Neural progenitor cell (in vitro differentiated cells): ENCODE data around the gene DOCK7. TPM values are rescaled to one million over a fixed set of nuclear protein-coding genes. Genes with fewer than 3 reads are reported as not detected.

Experiments
- DNase-seq: peaks from one replicate; pipeline ENCODE4 v3.0.0-alpha.2; 2016; ENCODE audit warnings: low spot score
- H2AFZ ChIP-seq: fragments of 200-600 bp; sonication (generic); replicated peaks from 2 replicates; pipeline ENCODE4 v1.6.1; 2016; ENCODE audit warnings: antibody characterized with exemption
- H3F3A ChIP-seq: fragments of 200-600 bp; sonication (generic); 2 replicates; pipeline ENCODE4 v1.6.1; 2016; ENCODE audit warnings: antibody characterized with exemption, low read depth
- H3K27ac ChIP-seq: fragments of 200-600 bp; sonication (generic); 2 replicates; pipeline ENCODE4 v1.5.1; 2016; ENCODE audit warnings: mild to moderate bottlenecking
- H3K27me3 ChIP-seq: fragments of 200-600 bp; sonication (generic); 2 replicates; pipeline ENCODE4 v1.6.1; 2016; ENCODE audit warnings: mild to moderate bottlenecking, moderate library complexity
- H3K36me3 ChIP-seq: fragments of 200-600 bp; sonication (generic); 2 replicates; pipeline ENCODE4 v1.5.1; 2016
- H3K4me1 ChIP-seq: fragments of 200-600 bp; sonication (generic); 2 replicates; pipeline ENCODE4 v1.6.1; 2016; ENCODE audit warnings: mixed run types
- H3K4me2 ChIP-seq: fragments of 200-600 bp; sonication (generic); 2 replicates; pipeline ENCODE4 v1.6.1; 2016
- H3K4me3 ChIP-seq: fragments of 200-600 bp; sonication (generic); 2 replicates; pipeline ENCODE4 v1.5.1; 2016
- H3K79me2 ChIP-seq: fragments of 200-600 bp; sonication (generic); 2 replicates; pipeline ENCODE4 v1.6.1; 2016; ENCODE audit warnings: low read depth
- H3K9ac ChIP-seq: fragments of 200-600 bp; sonication (generic); 2 replicates; pipeline ENCODE4 v1.6.1; 2016
- H3K9me3 ChIP-seq: fragments of 200-600 bp; sonication (generic); 2 replicates; pipeline ENCODE4 v1.5.1; 2016; ENCODE audit warnings: low read depth
- H4K20me1 ChIP-seq: fragments of 200-600 bp; sonication (generic); 2 replicates; pipeline ENCODE4 v1.6.1; 2016; ENCODE audit warnings: low read depth
- H3K27ac Mint-ChIP-seq: 3 replicates; pipeline ENCODE4 v1.8.0; 2021; ENCODE audit warnings: mixed read lengths
- H3K27me3 Mint-ChIP-seq: 2 replicates; pipeline ENCODE4 v1.8.0; 2022; ENCODE audit warnings: low read depth, mild to moderate bottlenecking, inconsistent platforms, moderate library complexity, mixed read lengths; ENCODE audit not compliant: insufficient read depth
- H3K36me3 Mint-ChIP-seq: 3 replicates; pipeline ENCODE4 v1.8.0; 2021; ENCODE audit warnings: mixed read lengths
- H3K4me1 Mint-ChIP-seq: 3 replicates; pipeline ENCODE4 v1.8.0; 2021; ENCODE audit warnings: mixed read lengths
- H3K4me3 Mint-ChIP-seq: 3 replicates; pipeline ENCODE4 v1.8.0; 2021; ENCODE audit warnings: mild to moderate bottlenecking, moderate library complexity, mixed read lengths
- H3K9me3 Mint-ChIP-seq: 3 replicates; pipeline ENCODE4 v1.8.0; 2020; ENCODE audit warnings: mixed read lengths
- CTCF ChIP-seq: fragments of 200-600 bp; sonication (generic); IDR thresholded peaks from 2 replicates; pipeline ENCODE4 v1.5.1; 2017; ENCODE audit warnings: antibody characterized with exemption, mild to moderate bottlenecking
- EZH2 ChIP-seq: fragments of 200-600 bp; sonication (generic); IDR thresholded peaks from 2 replicates; pipeline ENCODE4 v1.6.1; 2017; ENCODE audit warnings: antibody characterized with exemption, mild to moderate bottlenecking, moderate library complexity
- EZH2phosphoT487 ChIP-seq: fragments of 200-600 bp; sonication (generic); IDR thresholded peaks from 2 replicates; pipeline ENCODE4 v1.6.1; 2017; ENCODE audit warnings: antibody characterized with exemption
- total RNA-seq: library from RNA; depleted of rRNA; stranded (reverse); fragments of >200 nt; gene quantifications from 2 replicates; pipeline ENCODE4 v1.2.3, GENCODE V29; 2015; ENCODE audit warnings: low replicate concordance

The DOCK7 gene
- total RNA-seq, 1 donor from 2014 or later = 92.7 TPM

GRCh38 chr1:62467092-62467491 is 221.1 kb downstream of the DOCK7 start:
- Histone ChIP-seq H3K4me1 (no peaks in the 10 kb centered on the region), H3K9me3 (no peaks in the 10 kb centered on the region), H3K36me3 (peaks cover 8% of the 10 kb centered on the region), H3K4me2 (no peak overlapping the region), H2AFZ (no peak overlapping the region), H3F3A (no peaks in the 10 kb centered on the region), H3K27me3 (no peaks in the 10 kb centered on the region), H3K79me2 (no peaks in the 10 kb centered on the region), H3K4me3 (no peak overlapping the region), H4K20me1 (no peaks in the 10 kb centered on the region), H3K9ac (no peak overlapping the region), H3K27ac (no peak overlapping the region)
- H3K36me3 Mint-ChIP-seq = peaks cover 72% of the 10 kb centered on the region
- no peak for DNase-seq
- no peaks in the 10 kb centered on the region for H3K4me1 Mint-ChIP-seq
- peaks cover 21% of the 10 kb centered on the region for H3K9me3 Mint-ChIP-seq
- H3K27ac Mint-ChIP-seq = no peak overlapping the region
- TF ChIP-seq EZH2phosphoT487 (no peak), EZH2 (no peak), CTCF (no peak)
- H3K27me3 Mint-ChIP-seq = no peaks in the 10 kb centered on the region
- no peak overlapping the region for H3K4me3 Mint-ChIP-seq

GRCh38 chr1:62462370-62462769 is 225.8 kb downstream of the DOCK7 start:
- peaks cover 2% of the 10 kb centered on the region for H3F3A ChIP-seq
- no peaks in the 10 kb centered on the region for H3K27me3 ChIP-seq
- H3K4me2 ChIP-seq = no peak overlapping the region
- H3K36me3 Mint-ChIP-seq = peaks cover 38% of the 10 kb centered on the region
- H2AFZ ChIP-seq = no peak overlapping the region
- H3K9me3 ChIP-seq = no peaks in the 10 kb centered on the region
- no peaks in the 10 kb centered on the region for H3K79me2 ChIP-seq
- no peaks in the 10 kb centered on the region for H3K27me3 Mint-ChIP-seq
- H3K4me3 Mint-ChIP-seq = no peak overlapping the region
- no peak for DNase-seq
- no peak overlapping the region for H3K27ac Mint-ChIP-seq
- H3K4me1 ChIP-seq = no peaks in the 10 kb centered on the region
- H3K9me3 Mint-ChIP-seq = no peaks in the 10 kb centered on the region
- no peaks in the 10 kb centered on the region for H3K36me3 ChIP-seq
- TF ChIP-seq CTCF = no peak
- TF ChIP-seq EZH2phosphoT487 = no peak
- TF ChIP-seq EZH2 = no peak
- H3K27ac ChIP-seq = no peak overlapping the region
- H3K4me3 ChIP-seq = no peak overlapping the region
- no peaks in the 10 kb centered on the region for H4K20me1 ChIP-seq
- no peak overlapping the region for H3K9ac ChIP-seq
- H3K4me1 Mint-ChIP-seq = no peaks in the 10 kb centered on the region

GRCh38 chr1:62457955-62458354 is 230.2 kb downstream of the DOCK7 start:
- H3K36me3 Mint-ChIP-seq = peaks cover 25% of the 10 kb centered on the region
- H3K27me3 ChIP-seq = no peaks in the 10 kb centered on the region
- no peaks in the 10 kb centered on the region for H4K20me1 ChIP-seq
- H3K9ac ChIP-seq = no peak overlapping the region
- no peaks in the 10 kb centered on the region for H3K9me3 ChIP-seq
- H3K79me2 ChIP-seq = no peaks in the 10 kb centered on the region
- TF ChIP-seq CTCF (no peak), EZH2 (no peak), EZH2phosphoT487 (no peak)
- H3K4me2 ChIP-seq = no peak overlapping the region
- no peaks in the 10 kb centered on the region for H3K9me3 Mint-ChIP-seq
- no peak overlapping the region for H3K27ac Mint-ChIP-seq
- peaks cover 5% of the 10 kb centered on the region for H3K4me1 Mint-ChIP-seq
- no peak overlapping the region for H3K4me3 ChIP-seq
- no peak overlapping the region for H2AFZ ChIP-seq
- DNase-seq = no peak
- no peak overlapping the region for H3K27ac ChIP-seq
- peaks cover 20% of the 10 kb centered on the region for H3F3A ChIP-seq
- no peak overlapping the region for H3K4me3 Mint-ChIP-seq
- H3K4me1 ChIP-seq = no peaks in the 10 kb centered on the region
- peaks cover 3% of the 10 kb centered on the region for H3K27me3 Mint-ChIP-seq
- peaks cover 5% of the 10 kb centered on the region for H3K36me3 ChIP-seq
